HUDEP-2 (cell line): ENCODE results near the gene TRDN.
"Not testable (repeated sequence)": the region's sequence is repeated elsewhere in the genome, so short reads cannot be mapped to it uniquely, and the experiment has no call there.

Experiments used
- DNase-seq, 76 experiments: peaks; one replicate each; lab custom pipeline; 2025; ENCODE audit not compliant: unreplicated experiment in 76 of 76; lab: John Stamatoyannopoulos, UW

Gene TRDN

DNA sequence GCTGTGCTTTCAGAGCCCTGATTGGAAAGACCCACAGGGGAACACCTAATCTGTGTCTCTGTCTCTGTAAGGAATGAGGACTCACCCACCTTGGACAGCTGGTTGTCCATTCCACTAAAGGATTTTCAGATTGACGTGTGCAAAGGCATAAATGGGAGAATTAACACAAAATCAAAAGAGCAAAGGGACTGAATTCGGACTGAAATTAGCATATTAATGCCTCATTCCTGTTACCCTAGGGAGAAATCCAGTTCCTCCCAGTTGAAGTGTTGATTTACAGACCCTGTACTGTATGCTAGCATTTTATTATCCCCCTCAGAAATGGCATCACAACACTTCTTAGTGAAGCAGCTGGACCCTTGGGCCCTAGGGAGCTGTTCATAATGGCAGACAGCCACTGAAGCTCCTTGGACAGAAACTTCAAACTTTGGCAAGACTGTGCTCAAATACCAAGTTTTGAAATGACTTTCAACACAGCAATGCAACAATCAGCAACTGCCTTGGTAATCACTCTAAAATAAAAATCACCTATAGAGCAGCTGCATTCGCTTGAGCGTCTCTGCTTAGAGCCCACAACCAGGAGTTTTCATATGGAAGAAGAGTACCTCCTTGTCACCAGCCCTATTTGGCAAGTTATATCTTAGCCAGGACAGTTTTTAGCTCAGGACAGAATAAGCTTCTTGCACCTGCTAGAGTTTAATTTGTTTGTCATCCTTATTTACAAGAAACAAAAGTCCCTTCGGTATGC is 118.1 kb downstream of the TRDN start:
- DNase-seq: no peak

DNA sequence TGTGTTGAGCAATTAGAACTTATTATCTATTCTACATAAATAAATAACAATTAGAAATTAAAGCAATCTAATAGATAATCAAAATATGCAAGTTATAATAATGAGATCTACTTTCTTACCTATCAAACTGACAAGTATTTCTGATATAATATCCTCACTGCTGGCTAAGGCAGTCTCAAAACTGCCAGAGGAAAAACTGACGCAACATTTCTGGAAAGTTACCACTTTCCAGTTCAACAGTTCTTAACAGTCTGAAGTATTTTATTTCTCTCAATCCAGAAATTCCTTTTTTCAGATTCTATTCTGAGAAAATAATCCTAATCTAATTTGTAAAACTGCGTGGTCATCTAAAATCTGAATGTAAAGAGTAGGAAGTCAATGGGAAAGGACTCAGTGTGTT is 121.0 kb downstream of the TRDN start:
- DNase-seq: no peak

DNA sequence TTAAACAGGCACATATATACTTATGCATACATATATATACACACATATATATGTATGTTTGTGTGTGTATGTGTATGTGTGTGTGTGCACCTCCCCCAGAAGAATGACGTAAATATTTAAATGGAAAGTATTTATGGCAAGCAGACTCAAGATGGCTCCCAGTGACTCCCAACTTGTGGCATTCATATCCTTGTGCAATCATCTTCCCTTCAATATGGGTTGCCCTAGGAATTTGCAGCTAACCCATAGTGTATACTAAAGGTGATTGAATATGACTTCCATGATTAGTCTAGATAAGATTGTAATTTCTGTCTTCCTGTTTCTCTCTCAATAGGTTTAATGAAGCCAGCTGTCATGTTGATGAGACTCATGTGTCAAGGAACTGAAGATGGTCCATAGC is 127.6 kb downstream of the TRDN start:
- no peak for DNase-seq

DNA sequence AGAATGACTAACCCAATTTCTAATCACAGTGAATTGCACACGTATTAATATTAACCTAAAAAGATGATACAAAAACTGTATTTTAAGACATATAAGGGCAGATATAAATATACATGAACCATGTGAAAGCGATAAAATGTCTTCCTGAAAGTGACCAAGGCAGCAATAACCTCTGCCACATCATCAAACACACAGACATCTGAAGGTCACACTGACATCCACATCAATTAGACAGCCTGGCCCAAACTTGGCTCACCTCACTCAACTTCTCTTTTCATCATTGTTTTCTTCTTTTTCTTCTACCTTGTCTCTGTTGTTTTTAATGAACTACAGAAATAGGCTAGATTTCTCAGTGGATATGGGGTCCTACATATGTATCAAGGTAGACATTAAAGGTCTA is 128.5 kb downstream of the TRDN start:
- DNase-seq: no peak

DNA sequence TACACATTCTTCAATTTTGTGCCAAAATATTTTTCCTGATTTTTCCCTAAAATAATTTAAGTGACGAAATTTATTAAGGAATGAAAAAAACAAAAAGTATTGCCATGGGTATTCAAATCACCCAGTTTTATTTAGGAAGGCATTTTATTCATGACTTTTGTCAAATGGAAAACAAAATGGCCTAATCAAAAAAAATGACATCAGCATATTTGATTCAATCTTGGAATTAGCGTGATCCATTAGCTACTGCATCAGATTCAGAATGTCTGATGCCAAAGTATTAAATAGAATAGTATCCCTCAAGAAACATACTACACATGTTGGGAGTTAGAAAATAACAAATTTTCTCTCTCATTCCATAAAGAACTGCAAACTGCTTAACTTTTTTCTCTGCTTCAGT is 129.2 kb downstream of the TRDN start:
- DNase-seq: no peak

DNA sequence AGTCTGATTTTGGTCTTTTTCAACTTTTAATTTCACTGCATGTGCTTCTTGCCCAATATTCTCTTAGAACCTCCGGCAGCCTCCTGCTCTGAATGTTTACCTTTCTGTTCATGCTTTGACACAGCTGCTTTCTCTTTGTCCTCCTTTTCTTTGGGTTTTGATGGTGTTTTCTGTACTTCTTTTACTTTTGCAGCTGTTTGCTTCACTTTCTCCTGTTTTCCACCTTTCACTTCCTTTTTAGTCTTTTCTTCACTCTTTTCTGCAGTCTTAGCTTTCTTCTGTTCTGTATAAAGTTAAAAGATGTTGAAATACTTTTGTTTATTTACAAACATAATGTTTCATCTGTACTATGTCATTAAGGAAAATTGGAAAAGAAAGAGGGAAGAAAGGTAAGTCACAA is 133.1 kb downstream of the TRDN start:
- no peak for DNase-seq

DNA sequence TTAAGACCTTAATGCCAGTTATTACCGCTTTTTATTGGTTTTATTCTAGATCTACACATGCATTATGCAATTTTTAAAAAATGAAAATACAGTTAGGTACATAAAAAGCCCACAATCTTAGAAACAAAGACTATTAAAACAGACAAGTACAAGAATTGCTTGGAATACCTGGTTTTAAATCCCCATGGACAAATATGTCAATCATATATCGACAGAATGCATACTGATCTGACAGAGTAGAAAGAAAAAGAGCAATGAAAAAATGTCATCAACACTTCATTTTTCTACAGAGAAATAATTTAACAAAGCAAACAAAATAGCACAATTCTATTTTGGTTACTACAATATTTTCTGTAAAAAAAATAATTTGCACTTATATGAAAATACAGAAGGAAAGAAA is 139.7 kb downstream of the TRDN start:
- no peak for DNase-seq

DNA sequence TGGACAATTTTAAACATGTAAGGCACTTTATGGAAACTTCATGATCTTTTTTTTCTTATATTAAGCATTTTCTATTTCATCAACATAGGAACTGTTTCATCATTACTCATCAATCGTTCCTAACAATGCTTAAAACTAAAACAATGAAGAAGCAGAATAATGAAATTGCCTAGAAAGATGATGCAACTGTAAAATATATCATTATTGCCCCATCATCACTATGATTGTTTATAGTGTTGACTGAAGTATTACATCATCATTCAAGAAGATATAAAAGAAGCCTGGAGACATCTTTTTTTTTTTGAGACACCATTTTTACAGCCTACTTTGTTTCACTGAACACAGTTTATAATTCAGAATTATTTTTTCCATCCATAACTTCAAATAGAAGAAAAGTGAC is 147.2 kb downstream of the TRDN start:
- no peak for DNase-seq

DNA sequence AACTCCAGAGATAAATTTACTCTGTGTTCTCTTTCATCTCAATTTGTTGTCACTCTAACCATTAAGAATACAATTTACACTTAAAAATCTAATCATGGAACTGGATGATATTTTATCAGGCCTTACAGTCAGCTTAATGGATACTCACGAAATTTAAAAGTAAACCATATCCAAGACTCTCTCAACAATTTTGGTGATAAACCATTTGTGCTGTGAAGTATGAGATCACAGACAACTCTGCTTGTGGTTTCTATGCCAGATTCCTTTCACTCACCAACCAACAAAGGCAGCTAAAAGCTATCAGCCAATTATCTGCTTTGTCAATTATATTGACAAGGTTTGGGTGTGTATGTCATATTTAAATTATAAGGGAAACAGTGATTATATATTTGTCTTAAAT is 155.8 kb downstream of the TRDN start:
- DNase-seq: no peak

DNA sequence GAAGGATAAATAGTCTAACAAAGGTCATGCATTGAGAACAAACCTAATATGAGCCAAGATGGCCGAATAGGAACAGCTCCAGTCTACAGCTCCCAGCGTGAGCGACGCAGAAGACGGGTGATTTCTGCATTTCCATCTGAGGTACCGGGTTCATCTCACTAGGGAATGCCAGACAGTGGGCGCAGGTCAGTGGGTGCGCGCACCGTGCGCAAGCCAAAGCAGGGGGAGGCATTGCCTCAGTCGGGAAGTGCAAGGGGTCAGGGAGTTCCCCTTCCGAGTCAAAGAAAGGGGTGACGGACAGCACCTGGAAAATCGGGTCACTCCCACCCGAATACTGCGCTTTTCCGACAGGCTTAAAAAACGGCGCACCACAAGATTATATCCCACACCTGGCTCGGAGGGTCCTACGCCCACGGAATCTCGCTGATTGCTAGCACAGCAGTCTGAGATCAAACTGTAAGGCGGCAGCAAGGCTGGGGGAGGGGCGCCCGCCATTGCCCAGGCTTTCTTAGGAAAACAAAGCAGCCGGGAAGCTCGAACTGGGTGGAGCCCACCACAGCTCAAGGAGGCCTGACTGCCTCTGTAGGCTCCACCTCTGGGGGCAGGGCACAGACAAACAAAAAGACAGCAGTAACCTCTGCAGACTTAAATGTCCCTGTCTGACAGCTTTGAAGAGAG is 164.6 kb downstream of the TRDN start:
- DNase-seq: not testable (repeated sequence)

DNA sequence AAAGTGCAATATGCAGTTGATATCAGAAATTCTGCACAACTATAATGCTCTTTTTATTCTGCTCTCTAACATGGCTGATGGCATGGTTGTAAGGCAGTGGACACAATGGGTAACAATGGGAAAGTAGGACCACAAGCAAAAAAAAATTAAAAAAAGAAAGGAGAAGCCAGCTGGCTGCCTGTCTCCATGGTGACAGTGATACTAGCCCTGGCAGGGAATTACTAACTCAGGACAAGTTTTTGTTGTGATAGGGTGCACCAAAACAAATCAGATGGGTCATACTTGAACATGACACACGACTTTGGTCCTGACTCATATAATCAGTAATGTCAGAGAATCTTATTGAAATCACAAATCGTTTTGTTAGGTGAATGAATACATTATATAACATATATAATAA is 169.4 kb downstream of the TRDN start:
- no peak for DNase-seq

DNA sequence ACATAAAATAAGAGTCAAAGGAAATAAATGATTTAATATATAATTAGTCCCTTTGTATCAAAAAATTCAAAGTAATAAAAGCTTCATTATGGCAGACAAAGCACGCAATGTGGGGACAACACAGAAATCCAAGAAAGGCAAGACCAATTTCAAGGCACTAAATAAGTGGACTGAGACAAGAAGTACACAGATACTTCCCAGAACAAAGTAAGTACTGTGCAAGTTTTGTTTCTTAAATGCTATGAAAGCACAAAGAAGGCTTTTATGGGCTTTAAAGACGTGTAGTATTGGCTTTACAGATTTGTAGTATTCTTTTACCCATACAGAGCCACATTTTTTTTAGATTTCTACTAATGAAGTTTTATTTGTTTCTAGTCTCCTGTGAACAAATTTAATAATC is 174.6 kb downstream of the TRDN start:
- DNase-seq: no peak

DNA sequence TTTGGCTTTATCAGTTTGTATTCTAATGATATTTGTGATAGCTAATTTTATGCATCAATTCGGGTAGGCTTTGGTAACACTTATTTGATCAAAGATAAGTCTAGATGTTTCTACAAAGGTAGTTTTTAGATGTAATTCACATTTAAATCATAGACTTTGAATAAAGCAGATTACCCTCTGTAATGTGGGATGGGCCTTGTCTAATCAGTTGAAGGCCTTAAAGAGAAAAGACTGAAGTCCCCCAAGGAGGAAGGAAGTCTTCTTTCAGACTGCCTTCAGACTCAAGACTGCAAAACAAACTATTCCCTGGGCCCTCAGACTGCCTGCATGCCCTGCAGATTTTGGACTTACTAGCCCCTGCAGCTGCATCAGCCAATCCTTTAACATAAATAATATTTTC is 178.5 kb downstream of the TRDN start:
- DNase-seq: no peak

DNA sequence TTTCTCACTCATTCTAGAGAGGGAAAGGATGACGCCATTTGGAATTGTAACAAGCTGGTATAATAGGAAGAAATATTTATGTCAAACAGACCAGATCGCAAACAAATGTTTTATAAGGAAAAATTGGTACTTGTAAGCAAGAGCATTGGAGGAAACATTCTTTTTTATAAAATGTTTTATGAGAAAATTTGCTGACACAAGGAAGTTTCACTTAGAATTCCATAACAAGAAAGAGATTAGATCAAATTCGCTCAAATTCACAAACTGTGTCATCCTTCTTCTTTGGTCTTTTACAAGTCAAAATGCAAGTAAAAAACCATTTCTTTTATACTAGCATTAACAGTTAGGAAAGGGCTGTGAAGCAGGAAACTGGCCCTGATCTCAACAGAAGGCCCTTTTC is 179.9 kb downstream of the TRDN start:
- no peak for DNase-seq

DNA sequence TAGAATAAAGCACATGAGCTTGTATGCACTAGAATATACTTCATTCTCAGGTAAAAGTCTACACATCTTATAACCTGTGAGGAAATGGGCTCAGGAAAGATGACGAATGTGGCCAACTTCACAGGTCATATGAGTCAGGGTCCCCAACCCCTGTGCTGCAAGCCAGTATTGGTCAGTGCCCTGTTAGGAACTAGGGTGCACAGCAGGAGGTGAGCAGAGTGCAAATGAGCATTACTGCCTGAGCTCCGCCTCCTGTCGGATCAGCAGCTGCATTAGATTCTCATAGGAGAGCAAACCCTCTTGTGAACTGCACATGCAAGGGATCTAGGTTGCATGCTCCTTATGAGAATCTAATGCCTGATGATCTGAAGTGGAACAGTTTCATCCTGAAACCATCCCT is 182.3 kb downstream of the TRDN start:
- no peak for DNase-seq

DNA sequence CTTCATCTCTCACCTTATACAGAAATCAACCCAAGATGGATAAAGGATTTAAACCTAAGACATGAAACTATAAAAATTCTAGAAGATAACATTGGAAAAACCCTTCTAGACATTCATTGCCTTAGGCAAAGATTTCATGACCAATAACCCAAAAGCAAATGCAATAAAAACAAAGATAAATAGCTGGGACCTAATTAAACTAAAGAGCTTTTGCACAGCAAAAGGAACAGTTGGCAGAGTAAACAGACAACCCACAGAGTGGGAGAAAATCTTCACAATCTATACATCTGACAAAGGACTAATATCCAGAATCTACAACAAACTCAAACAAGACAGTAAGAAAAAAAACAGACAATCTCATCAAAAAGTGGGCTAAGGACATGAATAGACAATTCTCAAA is 183.7 kb downstream of the TRDN start:
- not testable (repeated sequence) for DNase-seq

DNA sequence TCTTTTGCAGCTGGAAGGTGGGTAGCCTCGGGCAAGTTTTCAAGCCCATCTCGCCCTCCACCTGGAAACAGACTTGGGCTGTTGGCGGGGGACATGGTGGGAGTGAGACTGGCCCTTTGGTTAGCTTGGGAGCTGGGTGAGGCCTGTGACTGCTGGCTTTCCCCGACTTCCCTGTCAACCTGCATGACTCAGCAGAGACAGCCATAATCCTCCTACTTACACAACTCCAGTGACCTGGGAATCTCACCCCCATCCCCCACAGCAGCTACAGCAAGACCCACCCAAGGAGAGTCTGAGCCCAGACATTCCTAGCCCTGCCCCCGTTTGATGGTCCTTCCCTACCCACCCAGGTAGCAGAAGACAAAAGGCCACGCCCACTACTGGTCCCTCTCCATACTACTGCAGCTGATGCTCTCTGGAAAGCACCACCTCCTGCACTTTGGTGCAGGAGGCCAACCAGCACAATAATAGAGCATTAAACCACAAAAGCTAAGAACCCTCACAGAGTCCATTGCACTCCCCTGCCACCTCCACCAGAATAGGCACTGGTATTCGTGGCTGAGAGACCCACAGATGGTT is 188.4 kb downstream of the TRDN start:
- no peak for DNase-seq

DNA sequence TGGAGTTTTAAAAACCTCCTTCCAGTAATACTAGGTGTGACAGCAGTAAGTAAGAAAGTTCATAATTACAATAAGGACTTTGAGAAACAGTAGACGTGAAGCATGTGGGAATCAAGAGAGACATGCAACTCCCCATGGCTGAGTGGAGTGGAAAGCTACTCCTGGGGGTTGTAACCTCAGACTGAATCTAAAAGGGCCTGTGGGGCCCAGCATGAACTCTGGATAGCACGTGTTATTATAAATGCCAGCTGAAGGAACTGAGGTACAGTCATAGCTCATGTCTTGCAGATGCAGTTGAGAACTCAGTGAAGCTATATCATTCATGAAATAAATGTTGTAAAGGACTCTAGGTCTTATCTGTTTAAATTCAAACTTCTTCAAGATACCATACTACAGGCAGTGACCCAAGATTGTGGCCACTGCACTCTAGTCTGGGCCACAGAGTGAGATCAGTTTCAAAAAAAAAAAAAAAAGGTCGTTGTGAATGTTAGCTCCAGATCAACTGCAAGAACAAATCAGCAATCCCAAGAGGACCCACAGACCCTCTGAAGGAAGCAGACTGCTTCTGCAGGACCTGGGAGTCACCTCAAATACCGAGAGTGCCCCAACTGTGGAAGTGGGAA is 189.3 kb downstream of the TRDN start:
- DNase-seq: no peak

DNA sequence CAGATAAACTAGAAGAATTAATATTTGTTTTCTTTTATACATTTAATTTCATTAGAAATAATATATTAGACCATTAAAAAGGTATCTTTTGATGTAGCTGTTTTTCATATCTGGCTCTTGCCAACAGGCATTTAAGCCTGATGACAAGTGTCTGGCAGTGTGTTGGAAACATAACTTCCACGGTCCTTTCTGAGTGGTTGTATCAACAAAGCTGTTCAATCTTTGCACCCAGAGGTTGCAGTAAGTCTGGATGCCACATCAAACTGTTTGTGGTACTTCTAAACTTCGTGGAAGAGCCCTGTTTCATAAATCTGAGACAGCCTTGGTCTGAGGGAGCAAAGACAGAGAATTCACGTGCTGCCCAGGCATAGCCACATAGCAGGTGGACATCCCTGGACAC is 197.4 kb downstream of the TRDN start:
- DNase-seq: no peak

DNA sequence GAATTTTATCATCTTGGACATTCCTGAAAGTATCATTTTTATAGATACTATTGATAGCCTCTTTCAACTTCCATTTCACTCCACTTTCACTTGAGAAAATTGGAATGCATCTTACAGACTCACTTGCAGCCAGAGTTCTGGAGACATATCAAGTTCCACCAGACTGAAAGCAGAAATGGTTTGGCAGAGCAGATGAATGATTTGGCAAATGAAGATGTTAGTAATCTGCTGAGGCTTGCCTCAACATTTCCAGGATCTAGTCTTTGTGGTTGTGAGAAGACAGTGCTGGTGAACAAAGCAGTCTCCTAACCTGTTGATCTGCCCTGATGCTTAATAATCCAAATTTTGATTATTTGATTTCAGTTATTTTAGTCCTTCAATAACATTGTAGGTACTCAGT is 202.6 kb downstream of the TRDN start:
- no peak for DNase-seq

DNA sequence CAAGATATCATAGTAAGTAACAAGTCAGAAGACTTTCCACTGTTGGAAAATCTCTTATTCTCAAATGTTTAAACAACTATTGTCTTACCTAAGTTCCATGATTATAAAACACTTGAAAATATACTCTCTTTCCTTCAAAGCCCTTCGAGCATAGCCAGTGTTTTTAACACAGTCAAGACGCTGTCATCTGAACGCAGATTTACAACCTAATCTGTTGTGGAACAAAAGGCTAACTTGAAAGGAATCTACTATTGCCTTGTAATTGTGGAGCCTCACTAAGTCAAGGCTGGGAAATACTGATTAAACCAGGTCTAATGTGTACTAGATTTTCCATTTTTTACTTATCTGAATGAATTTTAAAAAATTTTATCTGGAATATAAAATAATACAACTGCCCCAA is 205.8 kb downstream of the TRDN start:
- DNase-seq: no peak

DNA sequence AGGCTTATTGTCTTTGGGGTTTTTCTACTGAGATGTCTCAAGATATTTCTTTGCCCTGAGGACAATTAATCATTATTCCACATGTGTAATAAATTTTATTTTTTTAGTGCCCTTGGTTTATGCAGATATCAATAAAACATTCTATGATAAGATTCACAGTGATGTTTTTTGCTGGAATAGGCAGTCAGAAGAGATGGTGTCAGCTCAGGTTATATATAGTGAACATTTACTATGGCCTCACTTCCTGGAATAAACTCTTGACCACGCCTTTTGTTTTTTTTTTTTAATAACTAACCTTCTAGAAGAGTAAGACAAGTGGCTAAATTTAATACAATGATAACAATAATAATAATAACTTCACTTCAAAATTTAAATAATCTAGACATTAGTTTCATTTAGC is 209.7 kb downstream of the TRDN start:
- no peak for DNase-seq
